T-cell (primary cell): ENCODE data around the gene TMEM151B. TPM values are rescaled to one million over a fixed set of nuclear protein-coding genes. Genes with fewer than 3 reads are reported as not detected.
"Not testable (repeated sequence)": the region's sequence is repeated elsewhere in the genome, so short reads cannot be mapped to it uniquely, and the experiment has no call there.

ENCODE experiments used
- ATAC-seq, 4 experiments: fragments of 200-7000 bp in 3 of 4; fragments of 150-1000 bp in 1 of 4; cut with Tn5 transposase; replicated peaks in 1 of 4; 1 replicate in 3 of 4; 2 replicates in 1 of 4; pipeline ENCODE4 v1.10.0; 2021; ENCODE audit warnings: moderate library complexity in 3 of 4, mild to moderate bottlenecking in 2 of 4, moderate number of reproducible peaks in 1 of 4
- CTCF ChIA-PET, 2 donors: fragments of 300-600 bp; sonication (Branson Sonifier 250); formaldehyde crosslinking; loops; one replicate each; lab custom pipeline; 2022; ENCODE audit warnings: antibody characterized with exemption in 2 of 2; lab: Charles Lee
- POLR2A ChIA-PET, 2 donors: fragments of 300-600 bp; sonication (Branson Sonifier 250); formaldehyde crosslinking; loops; one replicate each; lab custom pipeline; 2022; ENCODE audit warnings: antibody characterized with exemption in 2 of 2; lab: Charles Lee
- DNase-seq, 35 experiments: peaks; one replicate each; pipeline versions ENCODE4 v3.0.0 to v3.0.0-alpha.2; 2013 to 2023
- H3K27ac ChIP-seq: one replicate; pipeline ENCODE4 v1.5.1; 2013; ENCODE audit warnings: low read length
- H3K27me3 ChIP-seq, 2 experiments: replicated peaks in 1 of 2; 1 replicate in 1 of 2; 2 replicates in 1 of 2; pipeline versions ENCODE4 v1.6.1 to v1.7.0; 2013; ENCODE audit warnings: low read length in 1 of 2, mixed read lengths in 1 of 2; ENCODE audit not compliant: control insufficient read depth in 2 of 2, insufficient read depth in 2 of 2; ENCODE audit errors: extremely low read depth in 1 of 2
- H3K36me3 ChIP-seq, 2 donors: 1 replicate in 1 of 2; 2 replicates in 1 of 2; pipeline versions ENCODE4 v1.6.1 to v1.7.0; 2013; ENCODE audit warnings: low read length in 1 of 2; ENCODE audit not compliant: control insufficient read depth in 2 of 2, insufficient read depth in 1 of 2; ENCODE audit errors: extremely low read depth in 1 of 2
- H3K4me1 ChIP-seq, 2 experiments: 1 replicate in 1 of 2; 2 replicates in 1 of 2; pipeline versions ENCODE4 v1.6.1 to v1.7.0; 2013; ENCODE audit warnings: low read length in 2 of 2, mixed read lengths in 1 of 2; ENCODE audit not compliant: insufficient read depth in 2 of 2, control insufficient read depth in 1 of 2; ENCODE audit errors: extremely low read depth in 1 of 2
- H3K4me3 ChIP-seq, 2 donors: 1 replicate in 1 of 2; 2 replicates in 1 of 2; pipeline versions ENCODE4 v1.5.1 to v1.7.0; 2013; ENCODE audit warnings: mild to moderate bottlenecking in 2 of 2, low read length in 1 of 2, moderate library complexity in 1 of 2; ENCODE audit not compliant: control insufficient read depth in 1 of 2; ENCODE audit errors: extremely low read depth in 1 of 2
- H3K9me3 ChIP-seq: 2 replicates; pipeline ENCODE4 v1.7.0; 2013
- H3K27ac Mint-ChIP-seq, 2 donors: one replicate each; pipeline ENCODE4 v1.8.0; 2020 to 2021; ENCODE audit warnings: mild to moderate bottlenecking in 2 of 2, mixed read lengths in 2 of 2
- H3K27me3 Mint-ChIP-seq, 2 donors: one replicate each; pipeline ENCODE4 v1.8.0; 2021 to 2022; ENCODE audit warnings: mixed read lengths in 2 of 2
- H3K36me3 Mint-ChIP-seq: one replicate; pipeline ENCODE4 v1.8.0; 2021; ENCODE audit warnings: mixed read lengths
- H3K4me1 Mint-ChIP-seq, 3 donors: one replicate each; pipeline ENCODE4 v1.8.0; 2020 to 2022; ENCODE audit warnings: mixed read lengths in 3 of 3, mild to moderate bottlenecking in 1 of 3
- H3K4me3 Mint-ChIP-seq, 3 donors: one replicate each; pipeline ENCODE4 v1.8.0; 2020 to 2022; ENCODE audit warnings: mild to moderate bottlenecking in 3 of 3, mixed read lengths in 3 of 3, moderate library complexity in 3 of 3
- H3K9me3 Mint-ChIP-seq, 3 donors: one replicate each; pipeline ENCODE4 v1.8.0; 2020 to 2022; ENCODE audit warnings: mixed read lengths in 3 of 3
- WGBS: methylation state at CpG from one replicate; pipeline ENCODE4 v1.1.5; 2013; ENCODE audit warnings: missing lambda C conversion rate; ENCODE audit not compliant: insufficient coverage; 5-methylcytosine and 5-hydroxymethylcytosine counted together
- total RNA-seq, 35 experiments: library from RNA in 6 of 35; stranded (reverse) in 6 of 35; fragments of 120-200 nt in 1 of 35; gene quantifications; one replicate each; pipeline versions ENCODE4 v1.2.1 to v1.2.4 and lab custom pipeline; 2013 to 2026

Gene TMEM151B
- total RNA-seq, 5 donors from 2014 or later (not counting 1 experiment from before 2014, with no cell fraction given): 0.13 to 0.18 (median 0.14) TPM; not detected in 2

DNA sequence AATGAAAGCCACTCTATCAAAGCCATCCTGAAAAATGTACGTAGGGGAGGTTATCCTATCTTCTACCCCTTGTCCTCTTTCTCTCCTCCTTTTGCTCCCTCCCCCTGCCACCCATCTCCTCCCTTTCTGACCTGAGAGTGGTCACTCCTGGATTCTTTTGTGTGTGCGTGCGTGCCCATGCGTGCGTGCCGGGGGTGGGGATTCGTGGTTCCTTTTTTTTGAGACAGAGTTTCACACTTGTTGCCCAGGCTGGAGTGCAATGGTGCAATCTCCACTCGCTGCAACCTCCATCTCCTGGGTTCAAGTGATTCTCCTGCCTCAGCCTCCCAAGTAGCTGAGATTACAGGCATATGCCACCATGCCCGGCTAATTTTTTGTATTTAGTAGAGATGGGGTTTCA lies 38.8 kb upstream of the TMEM151B start:
- H3K36me3 ChIP-seq, H3K4me1 Mint-ChIP-seq, POLR2A ChIA-PET, H3K4me3 ChIP-seq, DNase-seq, H3K4me3 Mint-ChIP-seq, H3K27ac Mint-ChIP-seq, H3K27me3 Mint-ChIP-seq, H3K27me3 ChIP-seq, CTCF ChIA-PET, H3K27ac ChIP-seq, H3K36me3 Mint-ChIP-seq, H3K9me3 ChIP-seq, H3K9me3 Mint-ChIP-seq, ATAC-seq, H3K4me1 ChIP-seq: not testable (repeated sequence)
- 91% methylated on average over 4 of the region's 9 CpGs for whole genome bisulfite sequencing

DNA sequence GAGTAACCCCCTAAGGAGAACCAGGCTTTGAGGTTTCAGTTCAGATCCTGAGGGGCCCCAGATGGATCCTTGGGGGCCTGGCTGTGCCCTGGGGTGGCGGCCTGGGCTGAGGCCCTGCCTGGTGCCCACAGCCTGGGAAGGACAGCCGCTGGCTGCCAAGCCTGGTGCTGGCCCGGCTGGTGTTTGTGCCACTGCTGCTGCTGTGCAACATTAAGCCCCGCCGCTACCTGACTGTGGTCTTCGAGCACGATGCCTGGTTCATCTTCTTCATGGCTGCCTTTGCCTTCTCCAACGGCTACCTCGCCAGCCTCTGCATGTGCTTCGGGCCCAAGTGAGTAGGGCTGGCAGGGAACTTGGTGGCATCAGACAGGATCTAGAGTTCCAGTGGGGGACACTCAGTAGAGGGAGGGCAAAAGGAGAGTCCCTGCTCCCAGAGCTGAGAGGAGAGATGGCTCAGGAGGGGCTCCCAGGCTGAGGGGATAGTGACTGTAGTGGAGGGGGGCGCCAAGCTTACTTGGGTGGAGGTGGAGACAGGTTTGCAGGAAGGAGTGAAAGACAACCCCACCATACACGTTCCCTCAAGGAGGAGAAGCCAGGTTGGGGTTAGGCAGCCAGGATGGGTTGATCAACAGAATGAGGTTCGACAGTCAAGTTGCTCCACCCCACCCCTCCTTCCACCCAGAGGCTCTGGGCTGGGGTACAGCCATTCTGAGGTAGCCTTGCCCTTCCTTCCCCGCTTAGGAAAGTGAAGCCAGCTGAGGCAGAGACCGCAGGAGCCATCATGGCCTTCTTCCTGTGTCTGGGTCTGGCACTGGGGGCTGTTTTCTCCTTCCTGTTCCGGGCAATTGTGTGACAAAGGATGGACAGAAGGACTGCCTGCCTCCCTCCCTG lies 37.3 kb upstream of the TMEM151B start:
- ATAC-seq (no peak), DNase-seq (no peak)
- Mint-ChIP-seq H3K27ac (peak overlapping the region in 1 of 2 donors; percentile 3), H3K36me3 (no peaks in the 10 kb centered on the region), H3K4me1 (peaks cover 0 to 7% (median 6%) of the 10 kb centered on the region in 3 donors), H3K27me3 (no peaks in the 10 kb centered on the region), H3K9me3 (no peaks in the 10 kb centered on the region), H3K4me3 (no peak overlapping the region)
- ChIA-PET POLR2A (no interaction called here), CTCF (interaction anchor here in 1 of 2 donors (0.9 kb wide), 1 partner anchor 36 kb away, joined by 3 read pairs; no protein-coding TSS in a partner anchor)
- Histone ChIP-seq H3K4me3 (no peak overlapping the region), H3K27me3 (no peaks in the 10 kb centered on the region), H3K9me3 (no peaks in the 10 kb centered on the region), H3K27ac (no peak overlapping the region), H3K4me1 (peaks cover 0 to 8% of the 10 kb centered on the region in 2 experiments), H3K36me3 (no peaks in the 10 kb centered on the region)
- WGBS: 96% methylated on average over 10 of the region's 16 CpGs

GRCh38 chr6:44233567-44234100 lies 36.6 kb upstream of the TMEM151B start:
- H3K9me3 ChIP-seq: no peaks in the 10 kb centered on the region
- Mint-ChIP-seq H3K27me3 (no peaks in the 10 kb centered on the region), H3K4me1 (peaks cover 7 to 10% (median 8%) of the 10 kb centered on the region in 3 donors), H3K27ac (no peak overlapping the region), H3K9me3 (no peaks in the 10 kb centered on the region), H3K4me3 (no peak overlapping the region), H3K36me3 (no peaks in the 10 kb centered on the region)
- no peak for ATAC-seq
- H3K27ac ChIP-seq: no peak overlapping the region
- H3K4me1 ChIP-seq: peaks cover 0 to 11% of the 10 kb centered on the region in 2 experiments
- POLR2A ChIA-PET: no interaction called here
- H3K4me3 ChIP-seq: no peak overlapping the region
- no peaks in the 10 kb centered on the region for H3K27me3 ChIP-seq
- CTCF ChIA-PET: interaction anchor here (0.7 to 1.4 kb wide), 3 partner anchors 10 to 61 kb away, joined by 3 to 4 read pairs (median 3); partner anchors contain the start of gene SLC29A1 (in 1 of the 2)
- DNase-seq: no peak
- no peaks in the 10 kb centered on the region for H3K36me3 ChIP-seq
- WGBS: 92% methylated on average over 12 of the region's 14 CpGs

DNA sequence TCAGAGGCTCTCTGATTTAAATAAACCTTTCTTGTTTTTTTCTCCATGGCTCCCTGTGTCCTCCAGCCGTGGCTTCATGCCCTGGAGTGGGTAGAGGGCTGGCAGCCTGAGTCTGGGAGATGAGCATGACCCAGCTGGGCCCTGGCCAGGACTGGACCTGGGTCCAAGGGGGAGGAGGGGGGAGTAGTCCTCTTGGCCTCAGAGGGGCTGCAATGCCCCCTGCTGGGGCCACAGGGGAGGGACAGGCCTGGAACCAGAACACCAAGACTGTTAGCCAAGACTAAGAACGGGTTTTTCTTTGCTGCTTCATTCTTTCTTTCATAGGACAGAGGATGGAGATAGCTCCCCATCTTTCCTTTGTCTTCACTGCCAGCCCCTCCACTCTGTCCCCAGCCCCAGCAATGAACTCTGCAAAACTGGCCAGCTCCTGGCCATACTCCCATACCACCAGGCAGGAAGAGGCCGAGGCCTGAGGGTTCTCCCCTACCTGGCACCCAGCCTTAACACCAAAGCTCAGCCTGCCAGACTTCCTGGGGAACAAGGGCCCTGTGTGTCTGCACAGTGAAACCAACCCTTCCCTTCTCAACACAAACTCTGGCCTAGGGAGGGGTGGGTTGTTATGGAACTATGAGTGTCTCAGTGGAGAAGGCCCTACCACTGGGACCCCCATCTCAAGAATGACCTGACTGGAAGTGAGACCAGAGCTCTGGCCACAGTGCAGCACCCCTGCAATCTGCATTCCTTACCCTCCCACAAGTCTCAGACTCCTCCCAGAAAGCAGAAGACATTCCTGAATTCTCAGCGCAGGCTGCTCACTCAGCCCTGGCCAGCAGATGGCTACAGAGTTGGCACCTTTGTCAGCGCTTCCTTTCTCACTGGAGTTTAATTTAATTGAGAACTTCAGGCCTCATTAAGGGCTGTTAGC lies 35.9 kb upstream of the TMEM151B start:
- Mint-ChIP-seq H3K27ac (no peak overlapping the region), H3K36me3 (no peaks in the 10 kb centered on the region), H3K27me3 (no peaks in the 10 kb centered on the region), H3K4me1 (peaks cover 8 to 10% (median 8%) of the 10 kb centered on the region in 3 donors), H3K4me3 (no peak overlapping the region), H3K9me3 (no peaks in the 10 kb centered on the region)
- DNase-seq (no peak), ATAC-seq (no peak)
- CTCF ChIA-PET: interaction anchor here (0.7 to 2.1 kb wide), 4 partner anchors 10 to 138 kb away, joined by 3 to 8 read pairs (median 6); partner anchors contain the start of gene SLC29A1 (in 2 of the 2)
- no peak overlapping the region for H3K27ac ChIP-seq
- WGBS: 79% methylated on average over 3 of the region's 5 CpGs
- H3K9me3 ChIP-seq: no peaks in the 10 kb centered on the region
- no peak overlapping the region for H3K4me3 ChIP-seq
- H3K27me3 ChIP-seq: no peaks in the 10 kb centered on the region
- POLR2A ChIA-PET: interaction anchor here in 1 of 2 donors (0.6 to 0.8 kb wide), 2 partner anchors 12 to 525 kb away, joined by 3 to 6 read pairs; partner anchors contain the start of gene HSP90AB1
- no peaks in the 10 kb centered on the region for H3K36me3 ChIP-seq
- peaks cover 0 to 11% of the 10 kb centered on the region in 2 experiments for H3K4me1 ChIP-seq

DNA sequence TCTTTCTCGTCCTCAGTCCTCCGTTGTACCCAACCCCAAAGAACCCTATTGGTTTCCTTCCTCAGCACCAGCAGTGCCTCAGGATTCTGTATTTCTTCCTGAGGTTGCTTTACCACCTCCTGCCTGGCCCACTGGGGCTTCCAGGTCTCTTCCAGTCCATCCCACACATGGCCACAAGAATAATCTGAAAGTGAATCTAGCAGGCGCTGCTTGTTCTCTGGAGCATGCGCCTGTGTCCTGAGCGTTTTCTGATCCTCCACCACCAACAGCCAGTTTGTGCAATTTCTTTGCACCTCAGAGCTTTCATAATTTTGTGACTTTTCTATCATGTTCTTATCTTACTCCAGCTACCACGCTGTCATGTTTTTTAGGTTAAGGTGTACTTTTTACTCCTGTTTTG lies 35.0 kb upstream of the TMEM151B start:
- H3K27ac Mint-ChIP-seq: no peak overlapping the region
- peaks cover 8 to 10% (median 8%) of the 10 kb centered on the region in 3 donors for H3K4me1 Mint-ChIP-seq
- CTCF ChIA-PET: interaction anchor here (1.0 to 2.1 kb wide), 3 partner anchors 11 to 21 kb away, joined by 3 to 8 read pairs (median 4); partner anchors contain the start of gene SLC29A1 (in 2 of the 2)
- no peak overlapping the region for H3K4me3 Mint-ChIP-seq
- no peaks in the 10 kb centered on the region for H3K36me3 ChIP-seq
- H3K27me3 Mint-ChIP-seq: no peaks in the 10 kb centered on the region
- H3K4me1 ChIP-seq: peaks cover 0 to 11% of the 10 kb centered on the region in 2 experiments
- H3K36me3 Mint-ChIP-seq: no peaks in the 10 kb centered on the region
- H3K27me3 ChIP-seq: no peaks in the 10 kb centered on the region
- ATAC-seq: no peak
- no peak overlapping the region for H3K4me3 ChIP-seq
- H3K9me3 ChIP-seq: no peaks in the 10 kb centered on the region
- POLR2A ChIA-PET: interaction anchor here in 1 of 2 donors (0.6 to 0.8 kb wide), 3 partner anchors 8 to 526 kb away, joined by 3 to 6 read pairs (median 3); partner anchors contain the start of gene HSP90AB1
- 84% methylated on average over 3 of the region's 6 CpGs for WGBS
- no peaks in the 10 kb centered on the region for H3K9me3 Mint-ChIP-seq
- no peak for DNase-seq
- H3K27ac ChIP-seq: no peak overlapping the region
